Gastrocnemius medialis (tissue), 4 donors: Measurements from ENCODE around the gene EFS. TPM values are rescaled to one million over a fixed set of nuclear protein-coding genes. Genes with fewer than 3 reads are reported as not detected.

Experiments
- ATAC-seq, 2 donors: fragments of 150-250 bp; one replicate each; pipeline ENCODE4 v1.9.1; 2016
- DNase-seq, 2 donors: peaks; one replicate each; pipeline ENCODE4 v3.0.0-alpha.2; 2019
- H3K27ac ChIP-seq, 4 donors: fragments of 200-600 bp; sonication (generic); 1 replicate in 1 of 4; 2 replicates in 3 of 4; pipeline ENCODE4 v1.5.1; 2016 to 2018; ENCODE audit warnings: mild to moderate bottlenecking in 2 of 4, moderate library complexity in 1 of 4
- H3K27me3 ChIP-seq, 3 donors: fragments of 200-600 bp; sonication (generic) in 2 of 3; 1 replicate in 1 of 3; 2 replicates in 2 of 3; pipeline versions ENCODE4 v1.5.1 to v1.6.0; 2016 to 2019; ENCODE audit warnings: mild to moderate bottlenecking in 1 of 3, moderate library complexity in 1 of 3
- H3K36me3 ChIP-seq, 2 donors: fragments of 200-600 bp; sonication (generic) in 1 of 2; one replicate each; pipeline ENCODE4 v1.5.1; 2017 to 2018
- H3K4me1 ChIP-seq, 2 donors: fragments of 200-600 bp; sonication (generic) in 1 of 2; one replicate each; pipeline ENCODE4 v1.5.1; 2016 to 2017; ENCODE audit warnings: mild to moderate bottlenecking in 2 of 2
- H3K4me3 ChIP-seq, 4 donors: fragments of 200-600 bp; sonication (generic) in 3 of 4; 1 replicate in 1 of 4; 2 replicates in 3 of 4; pipeline ENCODE4 v1.5.1; 2016 to 2019; ENCODE audit warnings: mild to moderate bottlenecking in 2 of 4
- H3K9me3 ChIP-seq, 3 donors: fragments of 200-600 bp; sonication (generic) in 2 of 3; 1 replicate in 1 of 3; 2 replicates in 2 of 3; pipeline ENCODE4 v1.5.1; 2016 to 2019
- POLR2A ChIP-seq, 2 donors: fragments of 450-650 bp; IDR thresholded peaks; one replicate each; pipeline ENCODE4 v1.6.1; 2017; ENCODE audit warnings: antibody characterized with exemption in 2 of 2, mild to moderate bottlenecking in 2 of 2, moderate library complexity in 2 of 2
- in situ Hi-C, 4 donors: fragments of 200-750 bp; cut with MboI; loops; one replicate each; pipeline versions ENCODE4 v1.15.0 to v1.8.0; 2017; ENCODE audit warnings: low sequenced_read_pairs in 4 of 4
- intact Hi-C: fragments of 100-400 bp; cut with DNase I; formaldehyde crosslinking; loops from one replicate; pipeline ENCODE4 v1.15.1; 2023; ENCODE audit warnings: low total_unique reads
- total RNA-seq, 4 donors: library from RNA; depleted of rRNA; stranded (reverse); fragments of >200 nt; gene quantifications; one replicate each; pipeline versions ENCODE4 v1.1.0 to v1.2.3, GENCODE V29; 2016
- TF ChIP-seq, protein P1 (sequence below), 5 experiments: fragments of 450-650 bp in 3 of 5; fragments of 200-600 bp in 2 of 5; sonication (generic) in 2 of 5; IDR thresholded peaks in 4 of 5; conservative IDR thresholded peaks in 1 of 5; 1 replicate in 4 of 5; 2 replicates in 1 of 5; pipeline ENCODE4 v1.5.1; 2016 to 2019; ENCODE audit warnings: antibody characterized with exemption in 5 of 5, mild to moderate bottlenecking in 3 of 5, moderate library complexity in 3 of 5

Gene EFS
- total RNA-seq, 4 donors from 2014 or later = 0.31 to 4.1 (median 1.6) TPM

- no peak overlapping the region for H3K27ac ChIP-seq
- ATAC-seq (no peak), DNase-seq (no peak)
- H3K4me3 ChIP-seq = no peak overlapping the region
- no peaks in the 10 kb centered on the region for H3K9me3 ChIP-seq
- no peaks in the 10 kb centered on the region for H3K4me1 ChIP-seq
- peaks cover 7 to 12% (median 11%) of the 10 kb centered on the region in 3 donors for H3K27me3 ChIP-seq
- H3K36me3 ChIP-seq = no peaks in the 10 kb centered on the region
- no peak for TF ChIP-seq POLR2A (IDR thresholded peaks at IDR 0.05)
- TF ChIP-seq, protein P1, sequence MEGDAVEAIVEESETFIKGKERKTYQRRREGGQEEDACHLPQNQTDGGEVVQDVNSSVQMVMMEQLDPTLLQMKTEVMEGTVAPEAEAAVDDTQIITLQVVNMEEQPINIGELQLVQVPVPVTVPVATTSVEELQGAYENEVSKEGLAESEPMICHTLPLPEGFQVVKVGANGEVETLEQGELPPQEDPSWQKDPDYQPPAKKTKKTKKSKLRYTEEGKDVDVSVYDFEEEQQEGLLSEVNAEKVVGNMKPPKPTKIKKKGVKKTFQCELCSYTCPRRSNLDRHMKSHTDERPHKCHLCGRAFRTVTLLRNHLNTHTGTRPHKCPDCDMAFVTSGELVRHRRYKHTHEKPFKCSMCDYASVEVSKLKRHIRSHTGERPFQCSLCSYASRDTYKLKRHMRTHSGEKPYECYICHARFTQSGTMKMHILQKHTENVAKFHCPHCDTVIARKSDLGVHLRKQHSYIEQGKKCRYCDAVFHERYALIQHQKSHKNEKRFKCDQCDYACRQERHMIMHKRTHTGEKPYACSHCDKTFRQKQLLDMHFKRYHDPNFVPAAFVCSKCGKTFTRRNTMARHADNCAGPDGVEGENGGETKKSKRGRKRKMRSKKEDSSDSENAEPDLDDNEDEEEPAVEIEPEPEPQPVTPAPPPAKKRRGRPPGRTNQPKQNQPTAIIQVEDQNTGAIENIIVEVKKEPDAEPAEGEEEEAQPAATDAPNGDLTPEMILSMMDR (IDR thresholded peaks at IDR 0.05 in 4 of 5, conservative IDR thresholded peaks at IDR 0.05 in 1 of 5) = no peak
- in situ Hi-C loops = no loop called here
- intact Hi-C loops = no loop called here
These were observed 5.1 kb downstream of the EFS start for GRCh38 chr14:23359722-23360447.

DNA sequence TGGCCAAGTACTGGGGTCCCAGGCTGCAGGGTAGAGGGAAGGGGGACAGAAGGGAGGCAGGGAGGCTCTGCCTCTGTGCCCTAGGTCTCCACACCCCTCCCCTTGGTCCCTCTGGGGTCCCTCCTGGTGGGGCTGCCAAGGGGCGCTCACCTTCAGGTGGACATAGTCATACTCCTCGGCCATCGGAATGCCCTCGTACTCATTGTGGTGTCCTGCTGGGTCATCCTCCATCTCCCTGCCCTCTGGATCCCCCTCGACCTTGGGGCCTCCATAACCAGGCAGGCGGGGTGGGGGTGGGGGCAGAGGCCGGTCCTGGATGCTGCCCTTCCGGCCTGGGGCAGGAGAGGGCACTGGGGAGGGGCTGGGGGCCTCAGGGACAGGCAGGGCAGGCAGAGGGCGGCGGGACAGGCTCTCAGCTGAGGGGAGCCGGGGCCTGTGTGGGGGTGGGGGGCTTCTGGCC lies 5.8 kb downstream of the EFS start:
- Histone ChIP-seq H3K4me1 (no peaks in the 10 kb centered on the region), H3K9me3 (no peaks in the 10 kb centered on the region), H3K36me3 (no peaks in the 10 kb centered on the region), H3K4me3 (no peak overlapping the region), H3K27me3 (peaks cover under 1 to 7% (median 5%) of the 10 kb centered on the region in 3 donors), H3K27ac (no peak overlapping the region)
- ATAC-seq = no peak
- DNase-seq = no peak
- TF ChIP-seq POLR2A (IDR thresholded peaks at IDR 0.05) = no peak
- TF ChIP-seq, protein P1 (IDR thresholded peaks at IDR 0.05 in 4 of 5, conservative IDR thresholded peaks at IDR 0.05 in 1 of 5) = no peak
- in situ Hi-C loops (no loop called here), intact Hi-C loops (no loop called here)

DNA sequence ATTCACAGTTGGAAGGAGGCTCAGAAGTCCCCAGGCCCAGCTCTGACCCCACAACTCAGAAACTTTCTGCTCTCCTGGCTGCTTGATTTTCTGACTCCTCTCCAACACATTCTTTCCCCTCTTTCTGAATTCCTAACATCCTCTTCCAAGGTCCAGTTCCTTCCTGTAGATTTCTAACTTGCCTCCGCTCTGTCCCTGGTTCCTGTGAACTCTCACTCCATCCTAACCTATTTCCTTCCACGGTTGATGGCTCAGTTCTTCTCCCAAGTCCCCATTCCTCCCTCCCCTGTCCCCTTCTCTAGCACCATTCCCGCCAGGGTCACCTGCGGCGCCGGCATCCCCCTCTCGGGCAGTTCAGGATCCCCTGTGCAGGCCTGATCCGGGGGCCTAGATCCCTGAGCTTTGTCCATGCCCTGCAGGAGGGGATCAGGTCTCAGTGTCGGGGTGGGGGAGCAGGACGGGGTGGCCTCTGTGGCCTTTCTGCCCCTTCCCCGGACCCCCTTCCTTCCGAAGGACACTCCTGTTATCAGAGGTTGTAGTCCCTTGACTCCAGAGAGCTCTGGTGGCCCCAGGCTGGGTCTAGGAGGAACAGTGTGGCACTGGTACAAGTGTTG lies 6.3 kb downstream of the EFS start:
- H3K36me3 ChIP-seq = no peaks in the 10 kb centered on the region
- DNase-seq (no peak), ATAC-seq (no peak)
- no peaks in the 10 kb centered on the region for H3K4me1 ChIP-seq
- H3K9me3 ChIP-seq = no peaks in the 10 kb centered on the region
- intact Hi-C loops = no loop called here
- H3K4me3 ChIP-seq = no peak overlapping the region
- H3K27me3 ChIP-seq = peaks cover 0 to 10% (median 3%) of the 10 kb centered on the region in 3 donors
- H3K27ac ChIP-seq = no peak overlapping the region
- in situ Hi-C loops = no loop called here
- TF ChIP-seq, protein P1 (IDR thresholded peaks at IDR 0.05 in 4 of 5, conservative IDR thresholded peaks at IDR 0.05 in 1 of 5) = no peak
- TF ChIP-seq POLR2A (IDR thresholded peaks at IDR 0.05) = no peak

- H3K9me3 ChIP-seq = no peaks in the 10 kb centered on the region
- no peak for TF ChIP-seq POLR2A (IDR thresholded peaks at IDR 0.05)
- TF ChIP-seq, protein P1 (IDR thresholded peaks at IDR 0.05 in 4 of 5, conservative IDR thresholded peaks at IDR 0.05 in 1 of 5) = no peak
- no peaks in the 10 kb centered on the region for H3K36me3 ChIP-seq
- H3K27ac ChIP-seq = no peak overlapping the region
- in situ Hi-C loops (no loop called here), intact Hi-C loops (no loop called here)
- no peak overlapping the region for H3K4me3 ChIP-seq
- H3K4me1 ChIP-seq = peaks cover 0 to 1% of the 10 kb centered on the region in 2 donors
- ATAC-seq (no peak), DNase-seq (no peak)
- peaks cover 5 to 11% (median 6%) of the 10 kb centered on the region in 3 donors for H3K27me3 ChIP-seq
These were observed 6.9 kb downstream of the EFS start for GRCh38 chr14:23358042-23358441.
